ENCODE measurements around the gene SLC23A1.

SLC23A1 gene

GRCh38 chr5:139385061-139386049 lies 2.3 kb upstream of the SLC23A1 start:
- H3K4me3 ChIP-seq (ENCODE audit: low read length), result no peak overlapping the region
- no peaks in the 10 kb centered on the region for H3K27me3 ChIP-seq (ENCODE audit: control insufficient read depth, insufficient read depth, low read length)
- H3K9ac ChIP-seq (ENCODE audit: low read length), result no peak overlapping the region
- H3K27ac ChIP-seq (ENCODE audit: low read length), result no peak overlapping the region
- no peaks in the 10 kb centered on the region for H3K9me3 ChIP-seq (ENCODE audit: control insufficient read depth, low read depth, low read length)
- no peaks in the 10 kb centered on the region for H3K36me3 ChIP-seq (ENCODE audit: control insufficient read depth, low read depth, low read length)
- peaks cover 8% of the 10 kb centered on the region for H3K4me1 ChIP-seq (ENCODE audit: control insufficient read depth, low read depth, low read length)

GRCh38 chr5:139384591-139385051 lies 1.5 kb upstream of the SLC23A1 start:
- peaks cover 8% of the 10 kb centered on the region for H3K4me1 ChIP-seq (ENCODE audit: control insufficient read depth, low read depth, low read length)
- H3K27me3 ChIP-seq (ENCODE audit: control insufficient read depth, insufficient read depth, low read length), result no peaks in the 10 kb centered on the region
- H3K36me3 ChIP-seq (ENCODE audit: control insufficient read depth, low read depth, low read length), result no peaks in the 10 kb centered on the region
- no peak overlapping the region for H3K9ac ChIP-seq (ENCODE audit: low read length)
- no peak overlapping the region for H3K4me3 ChIP-seq (ENCODE audit: low read length)
- H3K27ac ChIP-seq (ENCODE audit: low read length), result no peak overlapping the region
- H3K9me3 ChIP-seq (ENCODE audit: control insufficient read depth, low read depth, low read length), result no peaks in the 10 kb centered on the region

- no peaks in the 10 kb centered on the region for H3K27me3 ChIP-seq (ENCODE audit: control insufficient read depth, insufficient read depth, low read length)
- no peak overlapping the region for H3K4me3 ChIP-seq (ENCODE audit: low read length)
- H3K9ac ChIP-seq (ENCODE audit: low read length), result no peak overlapping the region
- no peak overlapping the region for H3K27ac ChIP-seq (ENCODE audit: low read length)
- H3K9me3 ChIP-seq (ENCODE audit: control insufficient read depth, low read depth, low read length), result no peaks in the 10 kb centered on the region
- peaks cover 8% of the 10 kb centered on the region for H3K4me1 ChIP-seq (ENCODE audit: control insufficient read depth, low read depth, low read length)
- H3K36me3 ChIP-seq (ENCODE audit: control insufficient read depth, low read depth, low read length), result no peaks in the 10 kb centered on the region
Measured at GRCh38 chr5:139383993-139384590, 995 bp upstream of the SLC23A1 start.

GRCh38 chr5:139382807-139383206 lies 290 bp downstream of the SLC23A1 start:
- Histone ChIP-seq H3K27ac (ENCODE audit: low read length) (no peak overlapping the region), H3K9me3 (ENCODE audit: control insufficient read depth, low read depth, low read length) (no peaks in the 10 kb centered on the region), H3K4me1 (ENCODE audit: control insufficient read depth, low read depth, low read length) (peaks cover 6% of the 10 kb centered on the region), H3K27me3 (ENCODE audit: control insufficient read depth, insufficient read depth, low read length) (no peaks in the 10 kb centered on the region), H3K36me3 (ENCODE audit: control insufficient read depth, low read depth, low read length) (no peaks in the 10 kb centered on the region), H3K9ac (ENCODE audit: low read length) (no peak overlapping the region), H3K4me3 (ENCODE audit: low read length) (no peak overlapping the region)

- Histone ChIP-seq H3K27ac (ENCODE audit: low read length) (no peak overlapping the region), H3K9ac (ENCODE audit: low read length) (no peak overlapping the region)
Measured at GRCh38 chr5:139381837-139382761, 998 bp downstream of the SLC23A1 start.

GRCh38 chr5:139379626-139380449 lies 3.3 kb downstream of the SLC23A1 start:
- Histone ChIP-seq H3K4me1 (ENCODE audit: control insufficient read depth, low read depth, low read length) (peaks cover 5% of the 10 kb centered on the region), H3K36me3 (ENCODE audit: control insufficient read depth, low read depth, low read length) (no peaks in the 10 kb centered on the region), H3K4me3 (ENCODE audit: low read length) (no peak overlapping the region), H3K27ac (ENCODE audit: low read length) (no peak overlapping the region), H3K27me3 (ENCODE audit: control insufficient read depth, insufficient read depth, low read length) (no peaks in the 10 kb centered on the region), H3K9me3 (ENCODE audit: control insufficient read depth, low read depth, low read length) (no peaks in the 10 kb centered on the region), H3K9ac (ENCODE audit: low read length) (no peak overlapping the region)

More at GRCh38 chr5:139381837-139382761, 998 bp downstream of the SLC23A1 start:
- Histone ChIP-seq H3K4me1 (ENCODE audit: control insufficient read depth, low read depth, low read length) (peaks cover 5% of the 10 kb centered on the region), H3K9me3 (ENCODE audit: control insufficient read depth, low read depth, low read length) (no peaks in the 10 kb centered on the region), H3K4me3 (ENCODE audit: low read length) (no peak overlapping the region), H3K27me3 (ENCODE audit: control insufficient read depth, insufficient read depth, low read length) (no peaks in the 10 kb centered on the region), H3K36me3 (ENCODE audit: control insufficient read depth, low read depth, low read length) (no peaks in the 10 kb centered on the region)

GRCh38 chr5:139378941-139379361 lies 4.1 kb downstream of the SLC23A1 start:
- H3K27me3 ChIP-seq (ENCODE audit: control insufficient read depth, insufficient read depth, low read length), result no peaks in the 10 kb centered on the region
- no peak overlapping the region for H3K4me3 ChIP-seq (ENCODE audit: low read length)
- H3K36me3 ChIP-seq (ENCODE audit: control insufficient read depth, low read depth, low read length), result no peaks in the 10 kb centered on the region
- H3K27ac ChIP-seq (ENCODE audit: low read length), result no peak overlapping the region
- H3K9ac ChIP-seq (ENCODE audit: low read length), result no peak overlapping the region
- peaks cover 5% of the 10 kb centered on the region for H3K4me1 ChIP-seq (ENCODE audit: control insufficient read depth, low read depth, low read length)
- no peaks in the 10 kb centered on the region for H3K9me3 ChIP-seq (ENCODE audit: control insufficient read depth, low read depth, low read length)

GRCh38 chr5:139378101-139378825 lies 4.8 kb downstream of the SLC23A1 start:
- H3K9me3 ChIP-seq (ENCODE audit: control insufficient read depth, low read depth, low read length), result no peaks in the 10 kb centered on the region
- H3K9ac ChIP-seq (ENCODE audit: low read length), result no peak overlapping the region
- no peak overlapping the region for H3K4me3 ChIP-seq (ENCODE audit: low read length)
- no peak overlapping the region for H3K27ac ChIP-seq (ENCODE audit: low read length)
- H3K4me1 ChIP-seq (ENCODE audit: control insufficient read depth, low read depth, low read length), result peaks cover 5% of the 10 kb centered on the region
- H3K36me3 ChIP-seq (ENCODE audit: control insufficient read depth, low read depth, low read length), result no peaks in the 10 kb centered on the region
- no peaks in the 10 kb centered on the region for H3K27me3 ChIP-seq (ENCODE audit: control insufficient read depth, insufficient read depth, low read length)

GRCh38 chr5:139377226-139377625 lies 5.9 kb downstream of the SLC23A1 start:
- H3K9ac ChIP-seq (ENCODE audit: low read length), result no peak overlapping the region
- H3K9me3 ChIP-seq (ENCODE audit: control insufficient read depth, low read depth, low read length), result no peaks in the 10 kb centered on the region
- no peak overlapping the region for H3K4me3 ChIP-seq (ENCODE audit: low read length)
- no peak overlapping the region for H3K27ac ChIP-seq (ENCODE audit: low read length)
- H3K27me3 ChIP-seq (ENCODE audit: control insufficient read depth, insufficient read depth, low read length), result no peaks in the 10 kb centered on the region
- peaks cover 5% of the 10 kb centered on the region for H3K4me1 ChIP-seq (ENCODE audit: control insufficient read depth, low read depth, low read length)
- H3K36me3 ChIP-seq (ENCODE audit: control insufficient read depth, low read depth, low read length), result peaks cover 6% of the 10 kb centered on the region

GRCh38 chr5:139376364-139376763 lies 6.7 kb downstream of the SLC23A1 start:
- Histone ChIP-seq H3K27ac (ENCODE audit: low read length) (no peak overlapping the region), H3K27me3 (ENCODE audit: control insufficient read depth, insufficient read depth, low read length) (no peaks in the 10 kb centered on the region), H3K9me3 (ENCODE audit: control insufficient read depth, low read depth, low read length) (no peaks in the 10 kb centered on the region), H3K9ac (ENCODE audit: low read length) (no peak overlapping the region), H3K36me3 (ENCODE audit: control insufficient read depth, low read depth, low read length) (peaks cover 14% of the 10 kb centered on the region), H3K4me1 (ENCODE audit: control insufficient read depth, low read depth, low read length) (peaks cover 5% of the 10 kb centered on the region), H3K4me3 (ENCODE audit: low read length) (no peak overlapping the region)
